Tibial nerve (tissue), 4 donors: ENCODE data around the gene THOC5.

Source experiments
- EP300 ChIP-seq, 2 donors: sonication (generic); formaldehyde crosslinking; IDR thresholded peaks; one replicate each; pipeline ENCODE4 v1.6.1; 2017; ENCODE audit warnings: antibody characterized with exemption in 2 of 2, mild to moderate bottlenecking in 1 of 2
- POLR2A ChIP-seq, 2 donors: fragments of 450-650 bp; IDR thresholded peaks; one replicate each; pipeline ENCODE4 v1.6.1; 2017; ENCODE audit warnings: antibody characterized with exemption in 2 of 2, mild to moderate bottlenecking in 2 of 2, moderate library complexity in 2 of 2
- TF ChIP-seq, protein P1 (sequence below), 5 experiments: fragments of 200-600 bp in 3 of 5; fragments of 450-650 bp in 2 of 5; sonication (generic) in 3 of 5; IDR thresholded peaks; one replicate each; pipeline ENCODE4 v1.5.1; 2016 to 2019; ENCODE audit warnings: antibody characterized with exemption in 5 of 5, mild to moderate bottlenecking in 3 of 5, moderate library complexity in 2 of 5

DNA sequence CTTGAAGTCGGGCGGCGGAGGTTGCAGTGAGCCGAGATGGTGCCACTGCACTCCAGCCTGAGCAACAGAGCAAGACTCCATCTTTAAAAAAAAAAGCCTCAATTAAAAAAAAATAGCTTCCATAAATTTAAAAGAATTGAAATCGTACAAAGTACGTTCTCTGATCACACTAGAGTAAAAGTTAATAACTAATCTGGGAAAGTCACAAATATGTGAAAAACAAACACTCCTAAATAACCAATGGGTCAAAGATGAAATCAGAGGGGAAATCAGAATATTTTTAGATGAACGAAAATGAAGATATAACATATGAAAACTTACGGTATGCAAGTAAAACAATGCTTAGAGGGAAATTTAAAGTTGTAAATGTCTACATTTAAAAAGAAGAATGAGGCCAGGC is 53.7 kb downstream of the THOC5 start:
- TF ChIP-seq, protein P1, sequence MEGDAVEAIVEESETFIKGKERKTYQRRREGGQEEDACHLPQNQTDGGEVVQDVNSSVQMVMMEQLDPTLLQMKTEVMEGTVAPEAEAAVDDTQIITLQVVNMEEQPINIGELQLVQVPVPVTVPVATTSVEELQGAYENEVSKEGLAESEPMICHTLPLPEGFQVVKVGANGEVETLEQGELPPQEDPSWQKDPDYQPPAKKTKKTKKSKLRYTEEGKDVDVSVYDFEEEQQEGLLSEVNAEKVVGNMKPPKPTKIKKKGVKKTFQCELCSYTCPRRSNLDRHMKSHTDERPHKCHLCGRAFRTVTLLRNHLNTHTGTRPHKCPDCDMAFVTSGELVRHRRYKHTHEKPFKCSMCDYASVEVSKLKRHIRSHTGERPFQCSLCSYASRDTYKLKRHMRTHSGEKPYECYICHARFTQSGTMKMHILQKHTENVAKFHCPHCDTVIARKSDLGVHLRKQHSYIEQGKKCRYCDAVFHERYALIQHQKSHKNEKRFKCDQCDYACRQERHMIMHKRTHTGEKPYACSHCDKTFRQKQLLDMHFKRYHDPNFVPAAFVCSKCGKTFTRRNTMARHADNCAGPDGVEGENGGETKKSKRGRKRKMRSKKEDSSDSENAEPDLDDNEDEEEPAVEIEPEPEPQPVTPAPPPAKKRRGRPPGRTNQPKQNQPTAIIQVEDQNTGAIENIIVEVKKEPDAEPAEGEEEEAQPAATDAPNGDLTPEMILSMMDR (IDR thresholded peaks at IDR 0.05), result no peak
- TF ChIP-seq POLR2A (IDR thresholded peaks at IDR 0.05) (no peak), EP300 (IDR thresholded peaks at IDR 0.05) (no peak)
